GM21360 (cell line): Measurements from ENCODE around the gene ZNF778.
"Not testable (repeated sequence)": the region's sequence is repeated elsewhere in the genome, so short reads cannot be mapped to it uniquely, and the experiment has no call there.

ENCODE experiments used
- ATAC-seq: cut with Tn5 transposase; IDR thresholded peaks from one replicate; pipeline ENCODE4 v1.9.1; 2021; ENCODE audit warnings: mild to moderate bottlenecking, moderate library complexity; ENCODE audit not compliant: unreplicated experiment

Gene ZNF778

DNA sequence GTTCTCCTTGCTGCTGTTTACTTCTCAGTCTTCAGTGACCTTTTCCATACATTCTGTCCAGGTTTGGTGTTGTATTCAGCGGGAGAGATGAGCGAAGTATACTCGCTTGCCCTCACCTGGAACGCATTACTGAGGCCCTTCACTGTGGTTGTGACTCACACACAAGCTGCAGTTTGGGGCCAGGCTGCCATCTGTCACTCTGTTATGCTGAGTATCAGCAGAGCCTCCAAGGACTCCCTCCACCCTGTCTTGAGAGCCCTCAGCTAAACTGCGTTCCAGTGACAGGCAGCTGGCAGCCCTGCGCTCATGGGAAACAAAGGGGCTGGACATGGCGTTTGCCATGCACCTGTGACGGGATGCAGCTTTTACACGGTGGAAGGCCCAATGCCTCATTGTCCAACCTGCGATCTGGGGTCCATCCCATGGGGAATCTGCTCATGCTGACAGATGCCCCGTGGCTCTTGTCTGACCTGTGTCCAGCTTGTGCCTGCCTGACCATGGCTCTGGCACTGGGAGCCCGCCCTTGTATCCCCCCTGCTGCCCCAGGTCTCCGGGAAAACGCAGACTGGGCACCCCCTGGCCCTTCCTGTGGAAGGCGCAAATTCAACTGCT is 6.5 kb upstream of the ZNF778 start:
- ATAC-seq = no peak

DNA sequence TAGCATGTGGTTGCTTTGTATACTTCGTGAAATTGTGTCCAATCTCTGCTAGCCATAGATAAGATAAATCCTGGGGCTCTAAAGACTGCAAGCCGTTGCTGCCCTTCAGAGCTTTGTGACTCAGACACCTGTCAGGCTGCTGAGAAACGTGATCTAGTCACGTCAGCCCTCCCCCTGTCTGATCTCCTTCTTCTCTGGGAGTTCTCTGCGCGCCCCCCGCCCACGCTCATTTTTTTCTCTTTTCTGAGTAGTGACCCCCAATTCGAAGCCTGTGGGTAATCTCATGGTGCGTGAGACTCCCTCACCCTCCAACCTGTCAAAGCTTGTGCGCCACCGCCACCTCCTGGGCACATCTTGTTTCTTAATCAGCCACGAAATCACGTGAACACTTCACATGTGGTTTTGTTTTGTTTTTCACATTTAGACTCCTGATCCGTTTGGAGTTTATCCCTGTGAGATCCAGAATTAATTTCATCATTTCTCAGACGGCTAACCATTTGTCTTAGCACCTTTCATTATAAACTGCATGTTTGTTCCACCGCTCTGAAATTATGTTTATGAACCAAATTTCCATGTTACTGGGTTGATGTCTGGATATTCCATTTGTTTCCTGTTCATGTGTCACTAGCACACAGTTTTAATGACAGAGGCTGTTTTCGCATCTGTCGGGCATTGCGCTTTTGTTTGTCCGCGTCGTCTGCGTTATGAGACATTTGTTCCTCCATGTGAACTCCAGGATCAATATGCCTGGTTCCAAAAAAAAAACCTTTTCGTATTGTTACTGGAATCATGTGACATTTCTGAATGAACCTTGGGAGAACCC is 977 bp upstream of the ZNF778 start:
- no peak for ATAC-seq

DNA sequence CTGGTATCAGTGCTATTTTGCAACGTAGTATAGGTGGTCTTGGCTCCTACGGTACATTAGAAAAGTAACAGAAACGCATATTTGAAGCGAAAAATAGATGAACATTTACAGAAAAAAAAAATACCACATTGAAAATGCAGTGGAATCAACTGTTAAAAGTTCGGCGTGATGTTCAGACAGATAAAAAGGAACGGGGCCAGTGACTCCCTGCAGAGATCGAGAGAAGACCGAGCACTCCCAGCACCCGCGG is 440 bp upstream of the ZNF778 start:
- ATAC-seq = no peak

DNA sequence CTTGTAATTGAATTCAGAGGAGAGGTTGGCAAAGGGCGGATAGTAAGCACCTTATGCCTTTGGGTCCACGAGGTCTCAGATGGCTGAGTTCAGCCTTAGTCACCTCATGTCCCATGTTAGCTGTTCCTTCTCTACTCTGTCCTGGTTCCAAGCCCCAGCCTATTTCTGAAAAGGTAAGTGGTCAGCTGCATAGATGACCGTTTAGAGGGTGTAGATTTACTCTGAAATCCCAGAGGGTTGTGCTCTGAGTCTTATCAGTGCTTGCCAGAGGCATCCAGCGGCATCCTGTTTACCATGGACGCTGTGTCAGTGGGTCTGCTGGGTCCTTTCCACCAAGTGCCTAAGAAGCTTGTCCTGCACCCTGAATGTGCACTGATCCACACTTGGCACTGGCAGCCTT is 1.9 kb downstream of the ZNF778 start:
- ATAC-seq = no peak

DNA sequence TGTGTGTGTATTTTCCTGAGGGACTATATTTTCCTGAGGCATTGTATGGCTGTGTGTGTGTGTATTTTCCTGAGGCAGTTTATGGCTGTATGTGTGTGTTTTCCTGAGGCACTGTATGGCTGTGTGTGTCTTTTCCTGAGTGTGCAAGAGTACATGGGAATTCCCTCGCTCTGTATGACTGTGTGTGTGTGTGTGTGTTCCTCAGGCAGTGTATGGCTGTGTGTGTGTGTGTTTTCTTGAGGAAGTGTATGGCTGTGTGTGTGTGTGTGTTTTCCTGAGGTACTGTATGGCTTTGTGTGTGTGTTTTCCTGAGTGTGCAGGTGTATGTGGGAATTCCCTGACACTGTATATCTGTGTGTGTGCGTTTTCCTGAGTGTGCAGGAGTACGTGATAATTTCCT is 4.1 kb downstream of the ZNF778 start:
- ATAC-seq = no peak

DNA sequence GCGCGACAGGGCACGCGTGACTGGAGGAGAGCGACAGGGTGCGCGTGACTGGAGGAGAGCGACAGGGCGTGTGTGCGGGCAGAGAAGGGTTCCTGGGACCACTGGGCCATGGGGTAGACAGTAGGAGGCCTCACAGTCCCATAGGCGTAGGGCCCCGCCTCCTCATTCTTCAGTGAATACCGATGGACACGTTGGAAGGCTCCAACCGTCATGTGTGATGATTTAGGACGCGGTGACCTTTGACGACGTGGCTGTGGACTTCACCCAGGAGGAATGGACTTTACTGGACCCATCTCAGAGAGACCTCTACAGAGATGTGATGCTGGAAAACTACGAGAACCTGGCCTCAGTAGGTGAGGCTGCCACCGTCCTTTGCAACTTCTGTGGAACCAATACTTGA is 5.4 kb downstream of the ZNF778 start:
- ATAC-seq = no peak

DNA sequence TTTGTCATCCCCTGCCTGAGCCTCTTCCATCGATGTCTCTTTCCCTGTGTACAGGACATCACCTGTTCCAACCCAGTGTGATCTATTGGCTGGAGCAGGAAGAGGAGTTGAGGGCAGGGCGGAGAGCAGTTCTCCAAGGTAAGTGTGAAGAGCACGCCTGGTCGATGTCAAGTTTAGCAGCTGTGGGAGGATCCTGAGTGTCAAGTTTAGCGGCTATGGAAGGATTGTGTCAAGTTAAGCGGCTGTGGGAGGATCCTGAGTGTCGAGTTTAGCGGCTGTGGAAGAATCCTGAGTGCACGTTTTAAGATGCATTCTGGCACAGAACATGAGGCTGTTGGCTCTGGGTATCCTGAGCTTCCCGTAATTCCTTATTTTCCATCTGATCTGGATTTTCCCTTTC is 7.2 kb downstream of the ZNF778 start:
- ATAC-seq = no peak

DNA sequence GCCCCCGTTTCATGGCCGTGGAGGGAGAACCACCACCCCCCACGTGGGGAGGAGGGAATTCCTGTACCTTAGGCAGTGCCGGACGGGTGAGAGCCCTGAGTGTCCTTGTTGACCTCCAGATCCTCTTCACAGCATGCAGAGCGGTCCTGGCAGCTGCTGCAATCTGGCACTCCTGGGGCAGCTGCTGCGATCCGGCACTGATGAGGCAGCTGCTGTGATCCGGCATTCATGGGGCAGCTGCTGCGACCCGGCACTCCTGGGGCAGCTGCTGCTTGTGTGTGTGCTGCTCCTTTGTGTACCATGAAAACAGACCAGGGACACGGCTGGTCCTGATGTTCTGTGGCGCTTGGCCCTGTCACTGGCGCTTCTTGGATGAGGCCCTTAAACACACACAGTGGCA is 12.8 kb downstream of the ZNF778 start:
- no peak for ATAC-seq

DNA sequence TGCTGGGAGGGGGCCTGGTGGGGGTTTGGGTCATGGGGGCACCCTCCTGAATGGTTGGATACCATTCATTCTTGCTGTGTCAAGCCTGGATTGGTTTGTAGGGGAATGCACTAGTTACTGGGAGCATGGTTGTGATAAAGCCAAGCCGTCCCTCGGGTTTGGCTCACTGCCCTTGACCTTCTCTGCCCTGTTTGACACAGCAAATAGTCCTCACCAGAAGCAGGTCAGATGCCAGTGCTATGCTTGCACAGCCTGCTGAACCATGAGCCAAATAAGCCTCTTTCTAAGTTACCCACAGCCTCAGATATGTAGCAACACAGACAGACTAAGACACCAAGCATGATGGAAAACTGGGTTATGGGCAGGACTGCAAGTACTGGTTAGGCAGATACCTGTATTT is 14.6 kb downstream of the ZNF778 start:
- ATAC-seq = no peak

DNA sequence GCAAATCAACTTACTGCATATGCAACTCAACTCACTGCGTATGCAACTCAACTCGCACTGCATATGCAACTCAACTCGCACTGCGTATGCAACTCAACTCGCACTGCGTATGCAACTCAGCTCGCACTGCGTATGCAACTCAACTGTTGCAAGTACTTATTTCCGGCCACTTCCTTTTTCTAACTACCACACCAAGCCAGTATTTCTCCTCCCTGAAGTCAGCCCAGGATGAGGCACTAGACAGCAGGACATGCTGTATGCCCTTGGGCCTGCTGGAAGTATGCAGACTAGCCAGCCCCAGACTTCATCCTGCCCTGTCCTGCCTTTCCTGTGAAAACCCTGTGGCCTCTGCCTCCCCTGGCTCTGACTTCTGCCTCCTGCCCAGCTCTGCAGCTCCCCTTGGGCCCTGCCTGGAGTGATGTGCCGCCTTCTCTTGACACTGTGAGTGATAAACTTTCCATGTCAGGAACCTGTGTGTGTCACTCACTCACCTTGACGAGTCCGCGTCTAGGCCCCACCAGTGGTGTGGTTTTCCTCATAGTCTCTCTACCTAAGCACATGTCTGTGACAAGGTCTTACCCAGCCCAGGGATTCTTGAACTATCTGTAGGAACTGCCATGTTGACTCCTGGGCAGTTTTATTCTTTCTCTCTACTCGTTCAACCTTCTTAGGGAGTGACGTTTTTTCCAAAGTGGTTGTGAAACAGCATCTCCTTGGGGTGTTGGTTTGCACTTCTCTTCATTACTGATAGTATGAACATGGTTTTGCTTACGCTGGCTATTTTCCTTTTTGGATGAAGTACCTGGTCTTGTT is 16.4 kb downstream of the ZNF778 start:
- no peak for ATAC-seq

DNA sequence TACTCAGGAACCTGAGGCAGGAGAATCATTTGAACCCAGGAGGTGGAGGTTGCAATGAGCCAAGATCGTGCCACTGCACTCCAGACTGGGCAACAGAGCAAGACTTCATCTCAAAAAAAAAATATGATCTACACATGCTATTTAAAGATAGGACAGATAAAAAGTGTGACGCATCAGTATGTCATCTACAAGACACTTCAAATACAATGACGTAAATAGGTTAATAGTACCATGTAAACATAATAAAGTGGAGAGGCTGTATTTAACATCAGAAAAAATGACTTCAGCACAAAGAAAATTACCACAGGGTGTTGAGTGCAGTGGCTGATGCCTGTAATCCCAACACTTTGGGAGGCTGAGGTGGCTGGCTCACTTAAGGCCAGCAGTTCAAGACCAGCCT is 20.2 kb downstream of the ZNF778 start:
- ATAC-seq = no peak

DNA sequence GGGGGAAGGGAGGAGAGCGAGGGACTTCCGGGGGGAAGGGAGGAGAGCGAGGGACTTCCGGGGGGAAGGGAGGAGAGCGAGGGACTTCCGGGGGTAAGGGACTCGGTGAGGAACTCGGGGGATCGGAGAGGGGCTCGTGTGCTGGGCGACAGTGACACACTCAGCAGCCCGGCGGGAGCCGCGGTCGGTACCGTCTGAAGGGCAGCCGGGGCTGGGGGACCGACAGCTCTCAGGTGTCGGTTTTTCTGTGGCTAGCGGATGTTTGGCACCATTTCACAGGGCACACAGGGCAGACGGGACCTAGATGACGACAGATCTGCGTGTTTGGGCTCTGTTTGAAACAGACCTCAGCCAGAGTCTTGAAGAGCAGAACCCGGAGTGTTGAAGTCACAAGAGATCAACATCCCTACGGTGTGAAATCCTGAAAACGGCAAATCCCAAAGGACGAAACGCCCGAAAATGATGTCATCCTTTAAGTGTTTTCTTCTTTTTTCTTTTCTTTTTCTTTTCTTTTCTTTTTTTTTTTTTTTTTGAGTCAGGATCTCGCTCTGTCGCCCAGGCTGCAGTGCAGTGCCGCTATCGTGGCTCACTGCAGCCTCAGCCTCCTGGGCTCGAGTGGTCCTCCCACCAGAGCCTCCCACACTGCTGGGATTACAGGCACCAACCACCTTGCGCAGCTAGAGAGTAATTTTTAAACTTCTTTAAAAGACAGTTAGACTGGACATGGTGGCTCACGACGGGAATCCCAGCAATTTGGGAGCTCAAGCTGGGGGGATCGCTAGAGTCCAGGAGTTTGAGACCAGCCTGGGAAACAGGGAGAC is 23.9 kb downstream of the ZNF778 start:
- ATAC-seq = peak; percentile 58

DNA sequence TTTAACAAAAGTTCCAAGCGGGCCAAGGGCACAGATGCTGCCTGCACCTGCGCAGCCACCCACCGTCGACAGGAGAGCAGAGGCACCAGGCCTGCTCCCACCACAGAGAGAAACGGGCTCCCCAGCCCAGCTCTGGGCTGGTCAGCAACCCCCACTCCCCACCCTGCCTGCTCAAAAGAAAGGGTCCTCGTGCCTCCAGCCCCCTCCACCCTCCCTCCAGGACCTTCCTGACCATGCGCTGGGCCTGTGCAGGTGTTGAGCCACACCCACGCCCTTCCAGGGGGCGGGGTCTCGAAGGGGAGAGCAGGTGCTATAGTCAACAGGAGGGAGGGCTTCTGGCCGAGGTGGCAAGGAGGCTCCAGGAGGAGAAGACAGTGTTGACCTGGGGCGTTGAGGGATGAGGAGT is 25.3 kb downstream of the ZNF778 start:
- ATAC-seq = no peak

DNA sequence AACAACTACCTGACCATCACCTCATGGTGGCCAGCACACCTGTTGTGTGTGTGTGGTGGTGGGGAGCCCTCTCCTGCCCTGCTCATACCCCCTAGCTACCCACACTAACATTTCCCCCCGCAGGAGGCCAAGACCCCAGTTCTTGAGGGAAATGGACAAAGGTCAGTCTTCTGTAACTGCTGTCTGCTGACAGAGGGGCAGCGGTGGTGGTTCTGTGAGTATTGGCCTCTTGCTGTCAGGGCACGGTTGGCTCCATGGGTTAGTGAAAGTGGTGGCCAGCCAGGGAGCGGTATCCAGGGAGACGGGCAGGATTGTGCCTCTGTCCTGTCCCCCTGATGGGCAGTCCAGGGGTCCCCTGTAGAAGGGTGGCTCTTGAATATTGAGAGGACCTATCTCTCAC is 26.2 kb downstream of the ZNF778 start:
- ATAC-seq = no peak

DNA sequence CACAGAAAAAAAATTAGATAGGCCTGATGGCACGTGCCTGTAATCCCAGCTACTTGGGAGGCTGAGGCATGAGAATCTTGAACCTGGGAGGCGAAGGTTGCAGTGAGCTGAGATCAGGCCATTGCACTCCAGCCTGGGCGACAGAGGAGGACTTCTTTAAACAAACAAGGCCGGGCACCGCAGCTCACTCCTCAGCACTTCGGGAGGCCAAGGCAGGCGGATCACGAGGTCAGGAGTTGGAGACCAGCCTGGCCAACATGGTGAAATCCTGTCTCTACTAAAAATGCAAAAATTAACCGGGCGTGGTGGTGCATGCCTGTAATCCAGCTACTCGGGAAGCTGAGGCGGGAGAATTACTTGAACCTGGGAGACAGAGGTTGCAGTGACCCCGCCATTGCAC is 26.8 kb downstream of the ZNF778 start:
- not testable (repeated sequence) for ATAC-seq

DNA sequence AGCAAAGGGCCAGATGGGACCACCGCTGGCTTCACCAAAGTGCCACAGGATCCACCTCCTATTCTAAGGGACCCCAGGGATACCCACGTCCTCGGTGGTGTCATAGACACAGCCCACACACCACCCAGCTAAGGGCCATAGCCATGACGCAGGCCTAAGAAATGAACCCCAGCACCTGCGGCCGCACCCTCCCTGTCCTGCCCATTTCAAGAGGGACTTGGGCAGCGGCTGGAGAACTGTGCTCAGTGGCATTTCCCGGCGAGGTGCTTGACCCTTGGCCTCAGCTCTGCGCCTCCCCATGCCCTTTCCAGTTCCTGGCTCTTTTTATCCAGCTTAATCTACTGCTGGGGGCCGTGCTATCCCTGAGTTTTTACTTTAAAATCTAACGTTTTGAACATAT is 27.3 kb downstream of the ZNF778 start:
- ATAC-seq = no peak

DNA sequence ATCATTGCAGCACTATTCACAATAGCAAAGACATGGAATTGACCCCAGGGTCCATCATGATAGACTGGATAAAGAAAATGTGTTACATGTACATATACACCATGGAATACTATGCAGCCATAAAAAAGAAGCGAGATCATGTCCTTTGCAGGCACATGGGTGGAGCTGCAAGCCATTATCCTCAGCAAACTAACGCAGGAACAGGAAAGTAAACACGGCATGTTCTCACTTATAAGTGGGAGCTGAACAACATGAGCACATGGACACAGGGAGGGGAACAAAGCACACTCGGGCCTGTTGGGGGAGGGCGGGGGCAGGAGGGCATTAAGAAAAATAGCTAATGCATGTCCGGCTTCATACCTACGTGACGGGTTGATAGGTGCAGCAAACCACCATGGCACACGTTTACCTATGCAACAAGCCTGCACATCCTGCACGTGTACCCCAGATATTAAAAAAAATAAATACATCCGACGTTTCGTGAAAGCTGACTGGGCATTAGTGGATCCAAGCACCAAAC is 28.9 kb downstream of the ZNF778 start:
- no peak for ATAC-seq

DNA sequence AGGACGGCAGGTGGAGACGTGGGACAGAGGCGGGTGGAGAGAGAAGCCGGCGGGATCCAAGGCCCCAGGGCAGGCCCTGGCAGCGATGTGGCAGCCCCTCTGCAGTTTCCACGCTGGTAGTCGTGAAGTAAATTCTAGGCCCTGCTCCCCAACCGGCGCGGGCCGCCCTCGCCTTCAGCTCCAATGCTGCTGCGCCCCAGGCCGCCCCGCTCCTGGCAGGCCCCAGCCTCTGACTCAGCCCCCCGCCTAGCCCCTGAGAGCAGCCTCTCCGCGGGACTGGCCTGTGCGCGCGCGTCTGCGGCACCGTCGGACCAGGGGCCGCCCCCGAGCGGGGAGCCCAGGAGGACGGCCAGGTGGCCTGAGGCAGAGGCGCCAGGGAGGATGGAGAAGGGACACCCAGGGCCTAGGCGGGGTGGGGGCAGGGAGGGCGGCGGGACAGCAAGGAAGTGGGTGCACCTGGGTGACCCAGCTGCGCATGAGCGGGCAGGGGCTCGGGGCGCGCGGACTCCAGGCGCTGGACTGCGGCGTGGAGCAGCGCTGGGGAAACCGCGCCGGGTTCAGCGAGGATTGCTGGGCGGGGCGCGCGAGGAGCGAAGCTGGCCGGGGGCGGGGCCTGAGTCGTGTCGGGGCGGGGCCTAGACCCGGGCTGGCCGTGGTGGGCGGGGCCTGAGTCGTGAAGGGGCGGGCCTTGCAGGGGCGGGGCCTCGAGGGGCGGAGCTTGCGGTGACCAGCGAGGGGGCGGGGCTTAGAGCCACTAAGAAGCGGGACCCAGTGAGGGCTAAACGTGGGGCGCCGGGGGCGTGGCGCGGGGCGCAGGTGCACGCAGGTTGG is 29.6 kb downstream of the ZNF778 start:
- peak; percentile 74 for ATAC-seq

DNA sequence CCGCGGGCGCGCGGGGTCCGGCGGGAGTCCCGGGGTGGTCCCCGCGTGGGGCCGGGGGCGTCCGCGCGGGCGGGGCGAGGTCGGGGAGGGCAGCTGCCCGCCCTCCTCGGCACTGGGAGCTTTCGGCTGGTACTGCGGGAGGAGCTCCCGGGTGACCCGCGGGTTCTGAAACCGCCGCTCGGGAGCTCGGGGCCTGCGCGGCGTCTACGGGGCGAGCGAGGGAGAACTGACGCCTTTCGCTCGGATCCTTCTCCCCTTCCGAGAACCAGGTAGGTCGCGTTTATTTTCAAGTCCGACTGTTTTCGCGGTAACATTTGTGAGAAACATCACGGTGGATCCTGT is 30.2 kb downstream of the ZNF778 start:
- not testable (repeated sequence) for ATAC-seq
